Measurements from ENCODE around the gene CDHR5. TPM values are rescaled to one million over a fixed set of nuclear protein-coding genes. Genes with fewer than 3 reads are reported as not detected.
A peak's percentile ranks its signal among the peaks of the same experiment; 100 is the strongest.

CDHR5 gene
- total RNA-seq, 2 donors from 2014 or later = not detected

- peaks cover 12% of the 10 kb centered on the region for H3K4me1 Mint-ChIP-seq
- H3K27ac Mint-ChIP-seq = no peak overlapping the region
- H3K36me3 Mint-ChIP-seq (ENCODE audit: low read depth) = peaks cover 23% of the 10 kb centered on the region
- H3K4me3 Mint-ChIP-seq = no peak overlapping the region
- no peaks in the 10 kb centered on the region for H3K27me3 Mint-ChIP-seq
- ATAC-seq (replicated peaks) = no peak
- H3K9me3 Mint-ChIP-seq = no peaks in the 10 kb centered on the region
Measured at GRCh38 chr11:571802-572185, 53.0 kb downstream of the CDHR5 start.

- no peaks in the 10 kb centered on the region for H3K27me3 Mint-ChIP-seq
- peak overlapping the region; percentile 64 for H3K4me3 Mint-ChIP-seq
- no peaks in the 10 kb centered on the region for H3K9me3 Mint-ChIP-seq
- peaks cover 17% of the 10 kb centered on the region for H3K36me3 Mint-ChIP-seq (ENCODE audit: low read depth)
- H3K4me1 Mint-ChIP-seq = peaks cover 3% of the 10 kb centered on the region
- H3K27ac Mint-ChIP-seq = no peak overlapping the region
- no peak for ATAC-seq (replicated peaks)
Measured at GRCh38 chr11:569158-569885, 55.4 kb downstream of the CDHR5 start.

GRCh38 chr11:568306-569157 lies 56.2 kb downstream of the CDHR5 start:
- Mint-ChIP-seq H3K27me3 (no peaks in the 10 kb centered on the region), H3K36me3 (ENCODE audit: low read depth) (peaks cover 21% of the 10 kb centered on the region), H3K4me3 (peak overlapping the region; percentile 86), H3K27ac (no peak overlapping the region), H3K9me3 (no peaks in the 10 kb centered on the region), H3K4me1 (no peaks in the 10 kb centered on the region)
- peak; percentile 94 for ATAC-seq (replicated peaks)

- peaks cover 23% of the 10 kb centered on the region for H3K36me3 Mint-ChIP-seq (ENCODE audit: low read depth)
- ATAC-seq (replicated peaks) = peak; percentile 8
- peak overlapping the region; percentile 86 for H3K4me3 Mint-ChIP-seq
- H3K4me1 Mint-ChIP-seq = no peaks in the 10 kb centered on the region
- no peaks in the 10 kb centered on the region for H3K9me3 Mint-ChIP-seq
- H3K27me3 Mint-ChIP-seq = no peaks in the 10 kb centered on the region
- H3K27ac Mint-ChIP-seq = peak overlapping the region; percentile 67
Measured at GRCh38 chr11:567629-568292, 57.0 kb downstream of the CDHR5 start.

- peak overlapping the region; percentile 86 for H3K4me3 Mint-ChIP-seq
- peaks cover 23% of the 10 kb centered on the region for H3K36me3 Mint-ChIP-seq (ENCODE audit: low read depth)
- peak overlapping the region; percentile 67 for H3K27ac Mint-ChIP-seq
- H3K9me3 Mint-ChIP-seq = no peaks in the 10 kb centered on the region
- H3K4me1 Mint-ChIP-seq = no peaks in the 10 kb centered on the region
- ATAC-seq (replicated peaks) = no peak
- H3K27me3 Mint-ChIP-seq = no peaks in the 10 kb centered on the region
Measured at GRCh38 chr11:567011-567628, 57.6 kb downstream of the CDHR5 start.

Other genes with a start within 250 kb of the CDHR5 start
- not detected for gene PKP3, start 230.7 kb downstream of the CDHR5 start, total RNA-seq
- 10 to 100 TPM; 49.5 to 55.7 TPM for gene SIGIRR, start 210.0 kb downstream of the CDHR5 start, total RNA-seq
- gene ANO9, start 182.9 kb downstream of the CDHR5 start, total RNA-seq = 100 to 1,000 TPM in 1 of 2 donors, 10 to 100 TPM in 1; 36.0 to 119 TPM
- 10 to 100 TPM; 24.1 to 28.0 TPM for gene PTDSS2, start 174.7 kb downstream of the CDHR5 start, total RNA-seq
- gene RNH1, start 117.7 kb downstream of the CDHR5 start, total RNA-seq = 100 to 1,000 TPM in 1 of 2 donors, 10 to 100 TPM in 1; 88.4 to 126 TPM
- 10 to 100 TPM; 29.5 to 73.2 TPM for gene HRAS, start 89.4 kb downstream of the CDHR5 start, total RNA-seq
- 1 to 10 TPM; 1.1 to 4.4 TPM for gene LRRC56, start 87.4 kb downstream of the CDHR5 start, total RNA-seq
- 1 to 10 TPM; 2.7 to 6.6 TPM for gene LMNTD2, start 64.2 kb downstream of the CDHR5 start, total RNA-seq
- 10 to 100 TPM; 22.7 to 37.7 TPM for gene RASSF7, start 64.0 kb downstream of the CDHR5 start, total RNA-seq
- 10 to 100 TPM; 37.8 to 55.6 TPM for gene PHRF1, start 48.5 kb downstream of the CDHR5 start, total RNA-seq
- 10 to 100 TPM; 14.7 to 25.8 TPM for gene IRF7, start 9.0 kb downstream of the CDHR5 start, total RNA-seq
- not detected for gene SCT, start 2.2 kb upstream of the CDHR5 start, total RNA-seq
- 1 to 10 TPM in 1 of 2 donors, under 1 TPM in 1; 0.48 to 3.8 TPM for gene DRD4, start 12.3 kb upstream of the CDHR5 start, total RNA-seq
- gene DEAF1, start 70.3 kb upstream of the CDHR5 start, total RNA-seq = 10 to 100 TPM; 43.2 to 56.0 TPM
- 10 to 100 TPM; 11.7 to 14.6 TPM for gene TMEM80, start 70.9 kb upstream of the CDHR5 start, total RNA-seq
- gene EPS8L2, start 81.3 kb upstream of the CDHR5 start, total RNA-seq = 10 to 100 TPM; 23.6 to 34.6 TPM
- 100 to 1,000 TPM; 131 to 255 TPM for gene TALDO1, start 122.5 kb upstream of the CDHR5 start, total RNA-seq
- gene GATD1, start 152.5 kb upstream of the CDHR5 start, total RNA-seq = 10 to 100 TPM; 42.3 to 60.9 TPM
- 1 to 10 TPM; 1.2 to 3.9 TPM for gene CEND1, start 165.1 kb upstream of the CDHR5 start, total RNA-seq
- gene SLC25A22, start 173.3 kb upstream of the CDHR5 start, total RNA-seq = 10 to 100 TPM; 27.9 to 62.2 TPM
- gene PIDD1, start 180.3 kb upstream of the CDHR5 start, total RNA-seq = 10 to 100 TPM; 35.8 to 43.8 TPM
- 1,000 to 10,000 TPM; 2,744 to 3,086 TPM for gene RPLP2, start 185.0 kb upstream of the CDHR5 start, total RNA-seq
- 10 to 100 TPM; 36.8 to 39.3 TPM for gene PNPLA2, start 194.0 kb upstream of the CDHR5 start, total RNA-seq
- gene CRACR2B, start 203.0 kb upstream of the CDHR5 start, total RNA-seq = 1 to 10 TPM; 1.4 to 1.9 TPM
- gene CD151, start 208.0 kb upstream of the CDHR5 start, total RNA-seq = 10 to 100 TPM; 61.5 to 74.6 TPM
- gene POLR2L, start 217.6 kb upstream of the CDHR5 start, total RNA-seq = 100 to 1,000 TPM in 1 of 2 donors, 10 to 100 TPM in 1; 41.2 to 106 TPM
- gene TSPAN4, start 217.9 kb upstream of the CDHR5 start, total RNA-seq = 10 to 100 TPM in 1 of 2 donors, 1 to 10 TPM in 1; 6.0 to 11.2 TPM